ENCODE results near the gene FEM1C.

GRCh38 chr5:115556276-115556675 lies 11.7 kb upstream of the FEM1C start:
- no peak for TF ChIP-seq CTCF (IDR thresholded peaks at IDR 0.05)
- TF ChIP-seq POLR2A (IDR thresholded peaks at IDR 0.05): no peak
